OCI-LY3 (cell line): ENCODE data around the gene STX10.

Experiments used
- EZH2phosphoT487 ChIP-seq: fragments of 200-600 bp; shearing (Covaris generic); IDR thresholded peaks from 2 replicates; pipeline ENCODE4 v1.6.1; 2018; ENCODE audit warnings: antibody characterized with exemption, mixed run types, low read depth
- TF ChIP-seq, protein P1 (sequence below): fragments of 200-600, 300-600 bp; sonication (generic); IDR thresholded peaks from 2 replicates; pipeline ENCODE4 v1.5.1; 2014; ENCODE audit warnings: antibody characterized with exemption, low read length, low read depth

- TF ChIP-seq, protein P1, sequence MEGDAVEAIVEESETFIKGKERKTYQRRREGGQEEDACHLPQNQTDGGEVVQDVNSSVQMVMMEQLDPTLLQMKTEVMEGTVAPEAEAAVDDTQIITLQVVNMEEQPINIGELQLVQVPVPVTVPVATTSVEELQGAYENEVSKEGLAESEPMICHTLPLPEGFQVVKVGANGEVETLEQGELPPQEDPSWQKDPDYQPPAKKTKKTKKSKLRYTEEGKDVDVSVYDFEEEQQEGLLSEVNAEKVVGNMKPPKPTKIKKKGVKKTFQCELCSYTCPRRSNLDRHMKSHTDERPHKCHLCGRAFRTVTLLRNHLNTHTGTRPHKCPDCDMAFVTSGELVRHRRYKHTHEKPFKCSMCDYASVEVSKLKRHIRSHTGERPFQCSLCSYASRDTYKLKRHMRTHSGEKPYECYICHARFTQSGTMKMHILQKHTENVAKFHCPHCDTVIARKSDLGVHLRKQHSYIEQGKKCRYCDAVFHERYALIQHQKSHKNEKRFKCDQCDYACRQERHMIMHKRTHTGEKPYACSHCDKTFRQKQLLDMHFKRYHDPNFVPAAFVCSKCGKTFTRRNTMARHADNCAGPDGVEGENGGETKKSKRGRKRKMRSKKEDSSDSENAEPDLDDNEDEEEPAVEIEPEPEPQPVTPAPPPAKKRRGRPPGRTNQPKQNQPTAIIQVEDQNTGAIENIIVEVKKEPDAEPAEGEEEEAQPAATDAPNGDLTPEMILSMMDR, result no peak
- no peak for TF ChIP-seq EZH2phosphoT487
Measured at GRCh38 chr19:13120031-13120430, 30.1 kb downstream of the STX10 start.
